GM12801 (cell line): ENCODE data around the gene RAVER2.

Experiments used
- CTCF ChIP-seq: IDR thresholded peaks from one replicate; pipeline ENCODE4 v1.5.1; 2011; ENCODE audit warnings: control low read depth; ENCODE audit not compliant: insufficient read length; ENCODE audit errors: extremely low read depth

Gene RAVER2

GRCh38 chr1:64744492-64745180, at the start of gene RAVER2:
Gene RAVER2 (plus strand): TSS chr1:64745075. CDS start chr1:64745173, 98 bp downstream.
- TF ChIP-seq CTCF: no peak

- no peak for TF ChIP-seq CTCF
These were observed 48.0 kb upstream of the RAVER2 start for GRCh38 chr1:64696879-64697278.

- no peak for TF ChIP-seq CTCF
These were observed 45.5 kb upstream of the RAVER2 start for GRCh38 chr1:64699327-64699726.

GRCh38 chr1:64701071-64701470, 43.8 kb upstream of the RAVER2 start:
- TF ChIP-seq CTCF: no peak

- no peak for TF ChIP-seq CTCF
These were observed 43.0 kb upstream of the RAVER2 start for GRCh38 chr1:64701886-64702285.

- no peak for TF ChIP-seq CTCF
These were observed 41.3 kb upstream of the RAVER2 start for GRCh38 chr1:64703600-64703999.

GRCh38 chr1:64705591-64705990, 39.3 kb upstream of the RAVER2 start:
- no peak for TF ChIP-seq CTCF
